Measurements from ENCODE around the gene AVPI1. TPM values are rescaled to one million over a fixed set of nuclear protein-coding genes. Genes with fewer than 3 reads are reported as not detected.
"Not testable (repeated sequence)": the region's sequence is repeated elsewhere in the genome, so short reads cannot be mapped to it uniquely, and the experiment has no call there.

The AVPI1 gene
- total RNA-seq, 4 donors from 2014 or later: 1.4 to 14.1 (median 3.0) TPM

DNA sequence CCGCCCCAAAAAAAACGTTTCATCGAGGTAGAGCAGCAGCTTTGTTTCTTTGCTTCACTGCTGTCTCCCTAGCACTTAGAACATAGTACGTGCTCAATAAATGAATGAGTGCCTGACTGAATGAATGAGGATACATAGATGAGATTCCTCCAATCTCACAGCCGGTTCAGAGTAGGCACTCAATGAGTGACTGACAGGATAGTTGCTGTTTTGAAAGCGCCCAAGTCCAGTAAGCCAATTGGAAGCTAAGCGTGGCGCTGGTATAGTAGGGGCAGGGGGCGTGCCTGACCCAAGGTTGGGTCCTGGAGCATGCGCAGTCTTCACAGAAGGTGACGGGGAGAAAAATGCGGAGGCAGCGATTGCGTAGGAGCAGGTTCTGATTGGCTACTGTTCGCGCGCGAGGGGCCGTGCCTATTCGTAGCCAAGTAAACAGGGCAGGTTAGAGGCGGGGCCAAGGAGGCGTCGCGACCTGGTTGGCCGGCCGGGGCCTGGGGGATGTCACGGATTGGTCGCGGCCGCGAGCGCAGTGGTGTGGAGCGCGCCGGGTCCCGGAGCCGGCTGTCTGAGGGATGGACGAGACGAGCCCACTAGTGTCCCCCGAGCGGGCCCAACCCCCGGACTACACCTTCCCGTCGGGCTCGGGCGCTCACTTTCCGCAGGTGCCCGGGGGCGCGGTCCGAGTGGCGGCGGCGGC lies 46.7 kb downstream of the AVPI1 start, which contains the start of gene PI4K2A:
Gene PI4K2A, plus strand, starts transcription at position 498 of the 694 bp plus-strand sequence. Its CDS starts 72 bp downstream, at position 570.
- ATAC-seq: peak; percentile 99
- Histone ChIP-seq H3K36me3 (peaks cover 0 to 11% of the 10 kb centered on the region in 2 donors), H3K27ac (peak within 1 kb of the TSS; percentile 60 to 85 (median 73)), H3K27me3 (no peaks in the 10 kb centered on the region), H3K4me1 (peaks cover 16 to 20% of the 10 kb centered on the region in 2 donors), H3K4me3 (peak within 1 kb of the TSS; percentile 74 to 93 (median 88)), H3K9me3 (no peaks in the 10 kb centered on the region)
- in situ Hi-C loops (cut with MboI; ENCODE audit: low sequenced_read_pairs in 4 of 4): no loop called here
- intact Hi-C loops (cut with DNase I; ENCODE audit: low total_unique reads): loop anchor here (2.0 to 5.0 kb wide), 2 partner anchors 46 to 143 kb away; partner anchors contain the start of genes AVPI1, MMS19 and UBTD1
- DNase-seq: peak; percentile 99
- TF ChIP-seq, protein P1, sequence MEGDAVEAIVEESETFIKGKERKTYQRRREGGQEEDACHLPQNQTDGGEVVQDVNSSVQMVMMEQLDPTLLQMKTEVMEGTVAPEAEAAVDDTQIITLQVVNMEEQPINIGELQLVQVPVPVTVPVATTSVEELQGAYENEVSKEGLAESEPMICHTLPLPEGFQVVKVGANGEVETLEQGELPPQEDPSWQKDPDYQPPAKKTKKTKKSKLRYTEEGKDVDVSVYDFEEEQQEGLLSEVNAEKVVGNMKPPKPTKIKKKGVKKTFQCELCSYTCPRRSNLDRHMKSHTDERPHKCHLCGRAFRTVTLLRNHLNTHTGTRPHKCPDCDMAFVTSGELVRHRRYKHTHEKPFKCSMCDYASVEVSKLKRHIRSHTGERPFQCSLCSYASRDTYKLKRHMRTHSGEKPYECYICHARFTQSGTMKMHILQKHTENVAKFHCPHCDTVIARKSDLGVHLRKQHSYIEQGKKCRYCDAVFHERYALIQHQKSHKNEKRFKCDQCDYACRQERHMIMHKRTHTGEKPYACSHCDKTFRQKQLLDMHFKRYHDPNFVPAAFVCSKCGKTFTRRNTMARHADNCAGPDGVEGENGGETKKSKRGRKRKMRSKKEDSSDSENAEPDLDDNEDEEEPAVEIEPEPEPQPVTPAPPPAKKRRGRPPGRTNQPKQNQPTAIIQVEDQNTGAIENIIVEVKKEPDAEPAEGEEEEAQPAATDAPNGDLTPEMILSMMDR (IDR thresholded peaks at IDR 0.05 in 4 of 5, conservative IDR thresholded peaks at IDR 0.05 in 1 of 5): no peak
- peak; percentile 77 to 90 for TF ChIP-seq POLR2A (IDR thresholded peaks at IDR 0.05)

DNA sequence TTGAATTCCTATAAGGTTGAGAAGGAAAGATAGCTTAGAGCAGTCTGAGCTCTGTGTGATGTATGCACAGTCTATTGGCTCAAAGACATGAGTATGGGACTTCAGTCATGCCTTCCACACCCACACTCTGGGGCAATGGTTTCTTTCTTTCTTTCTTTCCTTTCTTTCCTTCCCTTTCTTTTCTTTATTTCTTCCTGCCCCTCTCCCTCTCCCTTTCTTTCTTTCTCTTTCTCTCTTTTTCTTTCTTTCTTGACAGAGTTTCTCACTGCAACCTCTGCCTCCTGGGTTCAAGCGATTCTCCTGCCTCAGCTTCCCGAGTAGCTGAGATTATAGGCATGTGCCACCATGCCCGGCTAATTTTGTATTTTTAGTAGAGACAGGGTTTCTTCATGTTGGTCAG lies 48.0 kb downstream of the AVPI1 start:
- H3K27me3 ChIP-seq; DNase-seq; H3K4me3 ChIP-seq; H3K27ac ChIP-seq; H3K9me3 ChIP-seq; in situ Hi-C loops (cut with MboI; ENCODE audit: low sequenced_read_pairs in 4 of 4); H3K36me3 ChIP-seq; ATAC-seq: not testable (repeated sequence)
- H3K4me1 ChIP-seq: peaks cover 16 to 20% of the 10 kb centered on the region in 2 donors
- intact Hi-C loops (cut with DNase I; ENCODE audit: low total_unique reads): loop anchor here (10.0 kb wide), 1 partner anchor 214 kb away; the partner anchor contains the start of gene PGAM1

DNA sequence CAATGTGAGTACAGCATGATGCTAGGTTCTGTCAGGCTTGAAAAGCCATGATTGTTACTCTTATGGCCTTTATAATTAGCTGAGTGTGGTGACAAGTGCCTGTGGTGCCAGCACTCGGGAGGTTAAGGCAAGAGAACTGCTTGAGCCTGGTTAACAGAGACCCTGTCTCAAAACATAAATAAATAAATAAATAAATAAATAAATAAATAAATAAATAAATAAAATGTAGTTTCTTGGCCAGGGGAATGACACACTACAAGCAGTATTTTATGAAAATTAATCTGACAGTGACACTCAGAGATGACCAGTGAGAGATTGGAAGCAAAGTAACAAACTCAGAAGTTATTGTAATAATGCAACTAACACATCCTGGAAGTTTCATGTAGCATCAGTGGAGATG lies 51.5 kb downstream of the AVPI1 start:
- no peaks in the 10 kb centered on the region for H3K27me3 ChIP-seq
- peaks cover 8% of the 10 kb centered on the region in 2 donors for H3K4me1 ChIP-seq
- no peak overlapping the region for H3K4me3 ChIP-seq
- intact Hi-C loops (cut with DNase I; ENCODE audit: low total_unique reads) (loop anchor here (10.0 kb wide), 1 partner anchor 211 kb away; the partner anchor contains the start of gene PGAM1), in situ Hi-C loops (cut with MboI; ENCODE audit: low sequenced_read_pairs in 4 of 4) (no loop called here)
- no peak overlapping the region for H3K27ac ChIP-seq
- no peaks in the 10 kb centered on the region for H3K9me3 ChIP-seq
- no peaks in the 10 kb centered on the region for H3K36me3 ChIP-seq
- no peak for DNase-seq
- ATAC-seq: no peak
- no peak for TF ChIP-seq POLR2A (IDR thresholded peaks at IDR 0.05)
- TF ChIP-seq, protein P1 (IDR thresholded peaks at IDR 0.05 in 4 of 5, conservative IDR thresholded peaks at IDR 0.05 in 1 of 5): no peak

DNA sequence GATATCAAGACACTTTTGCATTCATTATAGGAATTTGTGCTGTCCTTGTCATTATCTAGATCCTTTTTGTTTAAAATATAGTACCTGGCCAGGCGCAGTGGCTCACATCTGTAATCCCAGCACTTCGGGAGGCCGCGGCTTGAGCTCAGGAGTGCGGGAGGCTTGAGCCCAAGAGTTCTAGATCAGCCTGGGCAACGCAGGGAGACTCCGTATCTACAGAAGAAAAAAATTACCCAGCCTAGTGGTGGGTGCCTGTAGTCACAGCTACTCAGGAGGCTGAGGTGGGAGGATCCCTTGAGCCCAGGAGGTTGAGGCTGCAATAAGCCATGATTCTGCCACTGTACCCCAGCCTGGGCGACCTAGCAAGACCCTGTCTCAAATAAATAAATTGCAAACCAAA lies 53.1 kb downstream of the AVPI1 start:
- H3K9me3 ChIP-seq: no peaks in the 10 kb centered on the region
- in situ Hi-C loops (cut with MboI; ENCODE audit: low sequenced_read_pairs in 4 of 4): no loop called here
- no peaks in the 10 kb centered on the region for H3K27me3 ChIP-seq
- no peak for TF ChIP-seq POLR2A (IDR thresholded peaks at IDR 0.05)
- TF ChIP-seq, protein P1 (IDR thresholded peaks at IDR 0.05 in 4 of 5, conservative IDR thresholded peaks at IDR 0.05 in 1 of 5): peak in 2 of 5 experiments; percentile 18 to 21
- peak overlapping the region; percentile 69 to 76 (median 74) for H3K27ac ChIP-seq
- intact Hi-C loops (cut with DNase I; ENCODE audit: low total_unique reads): loop anchor here (10.0 kb wide), 1 partner anchor 209 kb away; the partner anchor contains the start of gene PGAM1
- ATAC-seq (peak in 1 of 2 donors; percentile 17), DNase-seq (no peak)
- no peaks in the 10 kb centered on the region for H3K36me3 ChIP-seq
- peaks cover 8% of the 10 kb centered on the region in 2 donors for H3K4me1 ChIP-seq
- H3K4me3 ChIP-seq: peak overlapping the region; percentile 65 to 94 (median 84)

Data from gastrocnemius medialis (tissue), 4 donors.